ENCODE measurements around the gene SORCS2.

The SORCS2 gene

GRCh38 chr4:7712021-7712671 is 519.8 kb downstream of the SORCS2 start:
- no peak for DNase-seq (ENCODE audit: low spot score)

- no peak for DNase-seq (ENCODE audit: low spot score)
Measured at GRCh38 chr4:7713757-7714156, 521.4 kb downstream of the SORCS2 start.

DNA sequence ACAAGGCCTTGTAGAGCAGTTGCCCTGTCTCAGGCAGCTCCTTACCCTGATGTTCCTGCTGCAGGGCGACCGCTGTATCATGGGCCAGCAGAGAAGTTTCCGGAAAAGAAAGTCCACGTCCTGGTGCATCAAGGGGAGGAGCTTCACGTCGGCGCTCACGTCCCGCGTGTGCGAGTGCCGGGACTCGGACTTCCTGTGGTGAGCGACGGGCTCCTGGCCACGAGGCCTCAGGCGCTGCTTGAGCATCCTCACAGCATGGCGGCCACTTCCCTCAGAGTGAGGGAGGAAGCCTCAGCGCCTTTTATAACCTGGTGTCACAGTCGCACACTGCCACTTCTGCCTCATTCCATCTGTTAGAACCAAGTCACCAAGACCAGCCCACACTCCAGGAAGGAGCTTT is 521.8 kb downstream of the SORCS2 start:
- no peak for DNase-seq (ENCODE audit: low spot score)

GRCh38 chr4:7714738-7715137 is 522.4 kb downstream of the SORCS2 start:
- DNase-seq (ENCODE audit: low spot score), result no peak

DNA sequence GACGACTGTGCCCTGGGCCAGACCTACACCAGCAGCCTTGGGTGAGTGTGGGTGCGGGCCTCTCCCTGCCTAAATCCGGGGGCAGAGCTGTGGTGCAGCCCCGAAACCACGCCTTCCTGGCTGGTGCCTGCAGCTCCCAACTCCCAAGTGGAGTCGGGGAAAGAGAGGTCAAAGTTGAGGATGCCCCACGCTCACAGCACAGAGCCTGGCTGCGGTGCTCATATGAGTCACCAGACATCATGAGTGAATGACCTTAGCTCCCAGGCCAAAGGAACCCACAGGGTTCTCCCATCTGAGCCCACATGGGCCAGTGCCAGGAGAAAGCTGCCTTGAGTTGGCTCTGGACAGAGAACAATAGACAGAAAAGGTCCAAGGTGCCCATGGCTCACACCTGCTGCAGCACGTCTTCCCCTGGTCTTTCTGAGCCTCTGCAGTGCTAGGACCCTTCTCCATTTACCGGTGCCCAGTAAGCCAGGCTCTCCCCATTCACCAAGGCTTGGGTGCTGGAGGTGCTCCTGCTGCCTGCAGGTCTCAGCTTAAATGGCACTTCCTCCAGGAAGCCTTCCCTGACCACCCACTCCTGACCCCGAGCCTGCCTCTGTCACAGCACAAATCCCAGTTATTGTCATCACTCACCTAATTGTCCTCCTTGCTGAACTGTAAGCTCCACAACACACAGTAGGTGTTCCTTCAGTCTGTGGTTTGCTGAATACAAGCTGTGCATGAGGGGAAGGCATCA is 523.1 kb downstream of the SORCS2 start:
- no peak for DNase-seq (ENCODE audit: low spot score)

DNA sequence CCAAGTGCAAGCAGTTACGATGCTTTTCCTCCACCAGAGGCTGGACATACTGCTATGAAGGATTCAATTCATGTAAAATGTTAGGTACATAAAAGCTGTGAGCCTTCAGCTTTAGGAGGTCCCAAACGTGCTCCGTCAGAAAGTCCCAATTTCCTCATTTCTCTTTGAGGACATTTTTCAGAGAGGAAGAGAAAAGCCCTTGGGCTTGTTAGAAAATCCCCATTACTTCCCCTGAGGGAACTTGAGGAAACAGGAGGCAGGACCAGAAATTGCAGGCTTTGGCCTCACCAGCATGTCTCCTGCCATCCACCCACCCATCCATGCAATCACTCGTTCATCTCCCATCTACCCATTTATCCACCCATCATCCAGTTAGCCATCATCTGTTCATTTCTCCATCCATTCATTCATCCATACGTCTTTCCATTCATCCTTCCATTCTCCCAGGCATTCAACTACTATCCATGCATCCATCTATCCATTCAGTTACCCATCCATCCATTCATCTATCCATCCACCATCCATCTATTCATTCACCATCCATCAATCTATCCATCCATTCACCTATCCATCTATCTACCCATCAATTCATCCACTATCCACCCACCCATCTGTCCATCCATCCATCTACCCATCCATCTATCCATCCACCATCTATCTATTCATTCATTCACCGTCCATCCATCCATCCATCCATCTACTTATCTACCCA is 523.8 kb downstream of the SORCS2 start:
- no peak for DNase-seq (ENCODE audit: low spot score)

GRCh38 chr4:7717161-7717560 is 524.8 kb downstream of the SORCS2 start:
- no peak for DNase-seq (ENCODE audit: low spot score)

DNA sequence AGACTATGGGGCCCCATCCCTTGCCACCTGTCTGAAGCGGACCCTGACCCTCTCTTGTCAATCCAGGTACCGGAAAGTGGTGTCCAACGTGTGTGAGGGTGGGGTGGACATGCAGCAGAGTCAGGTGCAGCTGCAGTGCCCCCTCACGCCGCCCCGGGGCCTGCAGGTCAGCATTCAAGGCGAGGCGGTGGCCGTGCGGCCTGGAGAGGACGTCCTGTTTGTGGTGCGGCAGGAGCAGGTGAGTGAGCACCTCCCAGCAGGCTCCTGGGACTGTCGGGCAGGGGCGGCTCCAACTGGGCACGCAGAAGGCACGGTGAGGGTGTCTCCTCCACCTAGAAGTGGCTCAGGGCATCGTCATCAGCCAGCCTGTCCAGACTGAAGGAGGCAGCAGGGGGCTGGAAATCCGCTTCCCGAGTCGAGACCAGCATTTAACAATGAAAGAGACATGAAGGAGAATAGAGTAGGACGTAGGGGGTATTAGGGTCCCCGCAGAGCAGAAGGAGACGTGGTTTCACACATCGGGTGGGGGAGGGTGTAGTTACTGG is 525.7 kb downstream of the SORCS2 start:
- no peak for DNase-seq (ENCODE audit: low spot score)

DNA sequence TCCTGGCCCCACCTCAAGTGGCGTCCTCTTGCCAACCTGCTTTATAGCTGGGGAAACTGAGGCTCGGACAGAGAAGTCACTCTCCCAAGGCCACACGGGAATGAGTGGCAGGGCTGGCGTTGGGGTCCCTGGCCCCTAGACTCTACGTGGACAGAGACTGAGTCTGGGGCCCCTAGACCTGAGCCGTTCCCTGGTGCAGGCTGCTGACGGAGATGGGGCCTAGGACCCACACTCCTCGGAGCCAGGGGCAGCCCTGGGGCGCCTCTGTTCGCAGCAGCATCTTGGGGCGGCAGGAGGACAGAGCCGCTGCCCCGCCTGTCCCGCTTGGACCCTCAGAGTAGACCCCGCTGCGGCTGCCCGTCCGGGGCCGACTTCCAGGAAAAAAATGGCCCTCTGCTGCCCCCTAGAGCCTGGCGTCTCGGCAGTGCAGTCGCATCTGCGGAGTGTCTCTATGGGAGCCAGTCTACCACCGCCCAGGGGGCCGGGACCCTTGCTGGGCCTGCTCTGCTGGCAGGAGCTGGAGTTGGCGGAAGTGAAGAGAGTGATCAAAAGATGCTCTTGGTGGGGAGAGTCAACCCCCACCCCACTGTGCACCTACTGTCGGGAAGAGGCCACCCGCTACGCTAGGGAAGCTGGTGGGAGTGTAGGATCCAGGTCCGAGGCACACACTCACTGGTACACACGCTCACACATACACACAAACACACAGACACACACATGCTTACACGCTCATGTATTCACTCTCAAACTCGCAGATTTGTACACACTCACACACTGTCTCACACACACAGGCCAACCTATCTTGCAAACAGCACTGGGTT is 527.2 kb downstream of the SORCS2 start:
- DNase-seq (ENCODE audit: low spot score), result no peak

DNA sequence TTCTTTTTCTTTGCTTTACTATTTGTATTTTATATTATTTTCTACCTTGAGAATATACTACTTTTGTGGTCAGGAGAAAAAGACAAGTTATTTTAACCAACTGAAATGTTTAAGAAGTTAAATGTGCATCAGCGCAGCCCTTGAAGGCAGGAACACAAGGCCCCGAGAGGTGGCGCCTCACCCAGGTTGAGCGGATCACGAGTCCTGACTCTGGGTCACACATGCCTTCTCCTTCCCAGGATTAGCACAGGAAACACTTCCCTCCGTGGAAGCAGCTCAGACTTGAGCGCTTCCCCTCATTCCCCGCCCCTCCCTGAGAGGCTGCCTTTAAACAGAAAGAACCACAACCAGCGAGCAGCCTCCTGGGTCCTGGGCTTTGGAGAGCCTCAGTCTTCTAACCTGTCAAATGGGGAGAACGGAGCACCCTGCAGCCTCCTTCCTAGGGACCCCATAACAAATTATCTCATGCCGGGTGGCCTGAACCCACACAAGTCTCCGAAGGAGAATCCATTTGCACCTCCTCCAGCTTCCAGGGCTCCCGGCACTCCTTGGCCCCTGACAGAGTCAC is 529.7 kb downstream of the SORCS2 start:
- no peak for DNase-seq (ENCODE audit: low spot score)

DNA sequence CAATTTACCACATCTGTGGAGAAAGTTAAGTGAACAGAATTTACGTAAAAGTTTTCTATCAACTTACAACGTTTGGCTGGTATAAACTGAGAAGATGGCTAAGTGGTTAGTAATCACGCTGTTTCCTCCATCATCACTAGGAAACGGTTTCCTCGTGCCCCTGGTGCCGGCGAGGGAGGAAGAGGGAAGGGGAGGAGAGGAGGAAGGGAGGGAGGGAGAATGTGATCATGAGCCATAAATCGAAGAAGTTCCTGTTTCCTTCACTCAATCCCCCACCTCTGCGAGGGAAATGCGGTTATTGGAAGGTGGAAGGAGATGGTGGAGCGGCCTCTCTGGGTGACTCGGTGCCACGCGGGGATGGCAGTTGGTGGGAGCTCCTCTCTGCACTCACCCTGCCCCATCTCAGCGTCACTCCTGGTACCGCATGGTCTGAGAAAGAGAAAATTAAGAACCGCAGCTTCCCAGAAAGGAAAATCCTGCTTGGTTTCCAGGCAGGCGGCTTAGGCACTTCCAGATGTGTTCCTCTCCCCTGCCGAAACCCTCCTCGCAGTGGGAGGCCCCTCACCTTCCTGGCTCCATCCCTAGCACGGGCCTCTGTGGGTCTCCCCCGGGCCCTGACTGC is 530.5 kb downstream of the SORCS2 start:
- no peak for DNase-seq (ENCODE audit: low spot score)

- no peak for DNase-seq (ENCODE audit: low spot score)
Measured at GRCh38 chr4:7723625-7724024, 531.3 kb downstream of the SORCS2 start.

GRCh38 chr4:7725951-7726350 is 533.6 kb downstream of the SORCS2 start:
- DNase-seq (ENCODE audit: low spot score), result no peak

DNA sequence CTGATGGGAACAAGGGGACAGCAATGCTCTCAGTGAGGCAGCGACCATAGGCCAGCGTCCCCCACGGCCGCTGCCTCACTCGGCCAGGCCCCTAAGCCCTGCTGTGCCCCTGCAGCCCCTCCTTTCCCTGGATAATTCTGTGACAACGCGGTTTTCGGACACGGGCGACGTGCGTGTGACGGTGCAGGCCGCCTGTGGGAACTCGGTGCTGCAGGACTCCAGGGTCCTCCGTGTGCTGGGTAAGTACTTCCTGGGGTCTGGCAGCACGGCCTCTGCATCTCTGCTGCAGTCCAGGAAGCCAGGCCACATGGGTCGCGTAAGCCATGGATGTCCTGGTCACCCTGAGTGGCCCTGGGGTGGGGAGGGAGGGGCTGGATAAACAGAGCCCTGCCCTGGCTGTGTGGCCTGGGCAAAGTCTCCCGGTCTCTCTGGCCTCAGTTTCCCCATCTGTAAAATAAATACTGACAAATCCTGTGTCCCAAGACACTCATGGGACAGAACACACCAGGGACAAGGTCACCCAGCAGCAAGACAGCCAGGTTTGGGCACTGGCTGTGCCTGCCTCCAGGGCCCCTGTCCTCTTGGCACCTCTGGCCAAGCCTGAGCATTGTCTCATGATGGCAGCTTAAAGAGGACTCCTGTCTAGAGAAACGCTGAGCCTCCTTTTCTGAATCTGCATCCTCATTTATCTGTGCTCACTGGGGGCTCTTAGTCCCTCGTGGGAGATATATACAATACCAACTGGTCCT is 534.5 kb downstream of the SORCS2 start:
- no peak for DNase-seq (ENCODE audit: low spot score)

DNA sequence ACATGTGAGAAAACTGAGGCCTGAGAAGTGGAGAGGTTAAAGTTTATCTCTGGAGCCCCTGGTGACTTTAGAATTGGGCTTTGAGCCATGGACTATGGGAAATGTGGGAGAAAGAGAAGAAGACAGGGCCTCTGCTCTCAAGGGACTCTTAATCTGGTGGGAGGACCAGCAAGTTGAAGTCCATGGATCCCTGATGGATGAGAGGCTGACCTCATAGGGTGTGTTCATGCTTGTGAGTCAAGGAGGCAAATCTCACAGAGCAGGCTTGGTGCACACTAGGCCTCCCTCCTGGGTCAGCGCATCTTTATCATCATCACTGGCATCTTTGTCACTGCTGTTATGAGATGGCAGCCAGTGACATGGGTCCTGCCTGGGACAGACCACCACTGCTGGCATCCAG is 535.4 kb downstream of the SORCS2 start:
- DNase-seq (ENCODE audit: low spot score), result no peak

- DNase-seq (ENCODE audit: low spot score), result no peak
Measured at GRCh38 chr4:7731437-7731836, 539.1 kb downstream of the SORCS2 start.

GRCh38 chr4:7732263-7732662 is 539.9 kb downstream of the SORCS2 start:
- DNase-seq (ENCODE audit: low spot score), result no peak

DNA sequence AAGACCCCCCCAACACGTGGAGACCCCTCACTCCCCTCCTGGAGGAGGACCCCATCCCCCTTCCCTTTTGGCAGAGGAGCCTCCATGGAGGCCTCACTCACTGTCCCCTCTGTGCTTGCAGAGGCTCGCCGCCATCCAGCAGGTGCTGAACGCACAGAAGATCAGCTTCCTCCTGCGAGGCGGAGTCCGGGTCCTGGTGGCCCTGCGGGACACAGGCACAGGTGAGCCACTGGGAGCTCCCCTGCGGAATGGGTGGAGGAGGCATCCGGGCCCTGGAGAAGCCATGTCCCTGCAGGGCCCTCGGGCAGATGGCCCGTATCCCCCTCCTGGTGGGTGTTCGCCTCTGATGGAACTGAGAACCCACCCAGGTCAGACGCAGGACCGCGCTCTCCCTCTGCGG is 540.9 kb downstream of the SORCS2 start:
- no peak for DNase-seq (ENCODE audit: low spot score)

DNA sequence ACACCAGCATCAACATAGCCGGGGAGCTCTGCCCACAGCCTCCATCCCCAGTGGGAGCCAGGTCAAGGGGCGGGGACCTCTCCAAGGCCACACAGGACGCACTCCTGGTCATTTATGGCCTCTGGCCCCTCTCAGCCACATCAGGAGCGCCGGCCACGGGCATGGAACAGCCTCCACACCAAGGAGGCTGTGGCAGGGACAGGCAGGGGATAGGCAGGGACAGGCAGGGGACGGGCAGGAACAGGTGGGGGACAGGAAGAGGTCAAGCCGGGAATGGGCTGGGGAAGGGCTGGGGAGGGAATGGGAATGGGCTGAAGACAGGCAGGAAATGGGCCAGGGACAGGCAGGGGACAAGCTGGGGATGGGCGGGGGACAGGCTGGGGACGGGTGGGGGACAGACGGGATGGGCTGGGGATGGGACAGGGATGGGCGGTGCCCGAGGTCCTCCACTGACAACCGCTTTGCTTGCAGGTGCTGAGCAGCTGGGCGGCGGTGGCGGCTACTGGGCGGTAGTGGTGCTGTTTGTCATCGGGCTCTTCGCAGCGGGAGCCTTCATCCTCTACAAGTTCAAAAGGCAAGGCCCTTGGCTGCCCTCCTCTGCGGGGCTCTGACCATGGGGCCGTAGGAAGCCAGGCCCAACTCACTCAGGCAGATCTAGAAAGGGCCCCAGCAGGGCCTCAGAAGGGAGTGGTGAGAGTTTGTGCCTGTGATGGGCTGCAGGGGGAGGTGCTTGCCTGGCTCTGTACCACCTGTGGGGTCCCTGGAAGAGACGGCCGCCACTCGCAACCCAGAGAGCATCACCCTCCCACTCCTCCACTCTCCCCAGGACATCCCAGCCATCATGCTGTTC is 541.7 kb downstream of the SORCS2 start:
- no peak for DNase-seq (ENCODE audit: low spot score)

Measured in hematopoietic multipotent progenitor cell treated with erythropoietin and hydrocortisone succinate and interleukin-3 and kit ligand, for 15 days (in vitro differentiated cells).